ENCODE results near the gene CDC42SE2.
"Not testable (repeated sequence)": the region's sequence is repeated elsewhere in the genome, so short reads cannot be mapped to it uniquely, and the experiment has no call there.

Gene CDC42SE2

GRCh38 chr5:131366428-131366827, 102.6 kb downstream of the CDC42SE2 start:
- ATAC-seq (no peak), DNase-seq (no peak)

GRCh38 chr5:131367219-131367860, 103.5 kb downstream of the CDC42SE2 start:
- ATAC-seq (peak; percentile 63), DNase-seq (no peak)

- DNase-seq (no peak), ATAC-seq (no peak)
These were observed 105.0 kb downstream of the CDC42SE2 start for GRCh38 chr5:131368866-131369265.

GRCh38 chr5:131369558-131369957, 105.7 kb downstream of the CDC42SE2 start:
- ATAC-seq, result no peak

GRCh38 chr5:131371835-131372234, 108.0 kb downstream of the CDC42SE2 start:
- ATAC-seq (no peak), DNase-seq (no peak)

More at GRCh38 chr5:131369558-131369957, 105.7 kb downstream of the CDC42SE2 start:
- DNase-seq, result no peak

GRCh38 chr5:131373265-131373664, 109.4 kb downstream of the CDC42SE2 start:
- DNase-seq, result no peak
- no peak for ATAC-seq

GRCh38 chr5:131375351-131375750, 111.5 kb downstream of the CDC42SE2 start:
- ATAC-seq (no peak), DNase-seq (no peak)

GRCh38 chr5:131377346-131377745, 113.5 kb downstream of the CDC42SE2 start:
- ATAC-seq, result no peak
- no peak for DNase-seq

GRCh38 chr5:131377785-131378325, 114.0 kb downstream of the CDC42SE2 start:
- DNase-seq, result no peak
- no peak for ATAC-seq

- ATAC-seq (no peak), DNase-seq (no peak)
These were observed 115.1 kb downstream of the CDC42SE2 start for GRCh38 chr5:131378721-131379541.

GRCh38 chr5:131379723-131380122, 115.9 kb downstream of the CDC42SE2 start:
- ATAC-seq (peak; percentile 75), DNase-seq (peak; percentile 58)

- not testable (repeated sequence) for ATAC-seq, DNase-seq
These were observed 116.4 kb downstream of the CDC42SE2 start for GRCh38 chr5:131380238-131380637.

- no peak for DNase-seq
- ATAC-seq, result no peak
These were observed 117.2 kb downstream of the CDC42SE2 start for GRCh38 chr5:131381021-131381420.

GRCh38 chr5:131381777-131382176, 117.9 kb downstream of the CDC42SE2 start:
- DNase-seq (no peak), ATAC-seq (no peak)

GRCh38 chr5:131382407-131383395, 118.8 kb downstream of the CDC42SE2 start:
- ATAC-seq, result peak; percentile 77
- no peak for DNase-seq

GRCh38 chr5:131384173-131384572, 120.3 kb downstream of the CDC42SE2 start:
- DNase-seq, result no peak
- no peak for ATAC-seq

GRCh38 chr5:131384616-131385214, 120.9 kb downstream of the CDC42SE2 start:
- DNase-seq, result no peak
- peak; percentile 60 for ATAC-seq

- no peak for ATAC-seq
- no peak for DNase-seq
These were observed 122.3 kb downstream of the CDC42SE2 start for GRCh38 chr5:131386124-131386523.

GRCh38 chr5:131386779-131387178, 122.9 kb downstream of the CDC42SE2 start:
- DNase-seq, result no peak
- ATAC-seq, result no peak

- ATAC-seq (no peak), DNase-seq (no peak)
These were observed 123.4 kb downstream of the CDC42SE2 start for GRCh38 chr5:131387255-131387654.

- no peak for DNase-seq
- ATAC-seq, result peak; percentile 47
These were observed 125.4 kb downstream of the CDC42SE2 start for GRCh38 chr5:131389096-131389868.

Data from stimulated activated naive CD8-positive, alpha-beta T cell treated with anti-CD3 and anti-CD28 coated beads, Interleukin-15, Interleukin-2, amounts not matched to agents 100 U/mL and 50 U/mL, for 24 hours (primary cell).